H9 (cell line): ENCODE data around the gene AMD1. TPM values are rescaled to one million over a fixed set of nuclear protein-coding genes. Genes with fewer than 3 reads are reported as not detected.

ENCODE experiments used
- DNase-seq: peaks from one replicate; pipeline ENCODE4 v3.0.0-alpha.2; 2017
- H2AFZ ChIP-seq: one replicate; pipeline ENCODE4 v1.6.1; 2013; ENCODE audit warnings: mild to moderate bottlenecking, low read length, control low read depth, moderate library complexity
- H2AK5ac ChIP-seq: 2 replicates; pipeline ENCODE4 v1.6.1; 2013; ENCODE audit warnings: low read length, control low read depth, mixed read lengths; ENCODE audit not compliant: insufficient read length
- H2BK120ac ChIP-seq: one replicate; pipeline ENCODE4 v1.6.1; 2013; ENCODE audit warnings: low read depth, mild to moderate bottlenecking, low read length, control low read depth, inconsistent platforms; ENCODE audit not compliant: poor library complexity, severe bottlenecking
- H2BK12ac ChIP-seq: 2 replicates; pipeline ENCODE4 v1.6.1; 2013; ENCODE audit warnings: low read length, control low read depth, mixed read lengths, low read depth; ENCODE audit not compliant: insufficient read length
- H2BK15ac ChIP-seq: 2 replicates; pipeline ENCODE4 v1.6.1; 2013; ENCODE audit warnings: low read depth, low read length, control low read depth
- H2BK20ac ChIP-seq: one replicate; pipeline ENCODE4 v1.6.1; 2013; ENCODE audit warnings: low read depth, mild to moderate bottlenecking, low read length, control low read depth, inconsistent platforms; ENCODE audit not compliant: poor library complexity, severe bottlenecking
- H2BK5ac ChIP-seq: 2 replicates; pipeline ENCODE4 v1.6.1; 2013; ENCODE audit warnings: low read length, control low read depth, mixed read lengths; ENCODE audit not compliant: insufficient read length
- H3K14ac ChIP-seq: 2 replicates; pipeline ENCODE4 v1.6.1; 2013; ENCODE audit warnings: low read length, control low read depth; ENCODE audit not compliant: insufficient read depth
- H3K18ac ChIP-seq: 2 replicates; pipeline ENCODE4 v1.6.1; 2013; ENCODE audit warnings: low read depth, mild to moderate bottlenecking, mixed read lengths, low read length, control low read depth; ENCODE audit not compliant: insufficient read length
- H3K23ac ChIP-seq: 2 replicates; pipeline ENCODE4 v1.6.1; 2013; ENCODE audit warnings: low read length, control low read depth, mixed read lengths, low read depth; ENCODE audit not compliant: insufficient read length
- H3K23me2 ChIP-seq: 2 replicates; pipeline ENCODE4 v1.6.1; 2013; ENCODE audit warnings: low read depth, mild to moderate bottlenecking, mixed read lengths, low read length, control low read depth; ENCODE audit not compliant: insufficient read length, poor library complexity, severe bottlenecking
- H3K27ac ChIP-seq: 2 replicates; pipeline ENCODE4 v1.5.1; 2013; ENCODE audit warnings: low read length, control low read depth, mixed read lengths, low read depth; ENCODE audit not compliant: insufficient read length
- H3K27me3 ChIP-seq: 2 replicates; pipeline ENCODE4 v1.6.1; 2013; ENCODE audit warnings: low read length, control low read depth, inconsistent platforms; ENCODE audit not compliant: insufficient read depth
- H3K4ac ChIP-seq: 2 replicates; pipeline ENCODE4 v1.6.1; 2013; ENCODE audit warnings: low read depth, mild to moderate bottlenecking, control low read depth, inconsistent platforms, low read length, moderate library complexity
- H3K4me1 ChIP-seq: 2 replicates; pipeline ENCODE4 v1.6.1; 2013; ENCODE audit warnings: low read length, control low read depth, inconsistent platforms; ENCODE audit not compliant: insufficient read depth
- H3K4me2 ChIP-seq: 2 replicates; pipeline ENCODE4 v1.6.1; 2013; ENCODE audit warnings: low read length, control low read depth, mixed read lengths; ENCODE audit not compliant: insufficient read length, insufficient read depth
- H3K56ac ChIP-seq: 2 replicates; pipeline ENCODE4 v1.6.1; 2013; ENCODE audit warnings: low read depth, mild to moderate bottlenecking, mixed read lengths, low read length, control low read depth; ENCODE audit not compliant: insufficient read length
- H3K79me1 ChIP-seq: 2 replicates; pipeline ENCODE4 v1.6.1; 2013; ENCODE audit warnings: low read depth, mild to moderate bottlenecking, moderate library complexity, low read length, control low read depth, inconsistent platforms; ENCODE audit not compliant: insufficient read depth, poor library complexity, severe bottlenecking
- H3K79me2 ChIP-seq: 2 replicates; pipeline ENCODE4 v1.6.1; 2013; ENCODE audit warnings: low read length, control low read depth, inconsistent platforms; ENCODE audit not compliant: insufficient read depth
- H3K9ac ChIP-seq: 2 replicates; pipeline ENCODE4 v1.6.1; 2013; ENCODE audit warnings: low read length, control low read depth, mixed read lengths; ENCODE audit not compliant: insufficient read length; ENCODE audit errors: extremely low read depth
- H3K9me3 ChIP-seq: one replicate; pipeline ENCODE4 v1.6.1; 2013; ENCODE audit warnings: low read depth, low read length, inconsistent platforms; ENCODE audit not compliant: control insufficient read depth
- H3T11ph ChIP-seq: one replicate; pipeline ENCODE4 v1.6.1; 2013; ENCODE audit warnings: mild to moderate bottlenecking, low read length, control low read depth, inconsistent platforms
- H4K20me1 ChIP-seq: one replicate; pipeline ENCODE4 v1.6.1; 2013; ENCODE audit not compliant: control insufficient read depth, insufficient read length, insufficient read depth
- H4K5ac ChIP-seq: 2 replicates; pipeline ENCODE4 v1.6.1; 2013; ENCODE audit warnings: low read depth, mild to moderate bottlenecking, mixed read lengths, low read length, control low read depth; ENCODE audit not compliant: insufficient read length
- H4K8ac ChIP-seq: replicated peaks from 2 replicates; pipeline ENCODE4 v1.6.1; 2013; ENCODE audit warnings: low read length, control low read depth, mixed read lengths, low read depth; ENCODE audit not compliant: insufficient read length
- H4K91ac ChIP-seq: 2 replicates; pipeline ENCODE4 v1.6.1; 2013; ENCODE audit warnings: low read depth, mild to moderate bottlenecking, moderate library complexity, mixed read lengths, low read length, control low read depth; ENCODE audit not compliant: insufficient read length
- H3K27ac Mint-ChIP-seq, 3 experiments: 2 replicates in 2 of 3; 3 replicates in 1 of 3; pipeline ENCODE4 v1.8.0; 2020 to 2021; ENCODE audit warnings: mixed read lengths in 3 of 3, mild to moderate bottlenecking in 1 of 3, moderate library complexity in 1 of 3
- H3K27me3 Mint-ChIP-seq: 2 replicates; pipeline ENCODE4 v1.8.0; 2021; ENCODE audit warnings: low read depth, mild to moderate bottlenecking, moderate library complexity, mixed read lengths
- H3K36me3 Mint-ChIP-seq, 3 experiments: 2 replicates in 2 of 3; 3 replicates in 1 of 3; pipeline ENCODE4 v1.8.0; 2020 to 2021; ENCODE audit warnings: low read depth in 3 of 3, mixed read lengths in 3 of 3; ENCODE audit not compliant: insufficient read depth in 1 of 3
- H3K4me1 Mint-ChIP-seq, 2 experiments: 2 replicates each; pipeline ENCODE4 v1.8.0; 2020; ENCODE audit warnings: mixed read lengths in 2 of 2
- H3K4me3 Mint-ChIP-seq, 2 experiments: 2 replicates in 1 of 2; 3 replicates in 1 of 2; pipeline ENCODE4 v1.8.0; 2020 to 2021; ENCODE audit warnings: mild to moderate bottlenecking in 2 of 2, mixed read lengths in 2 of 2, moderate library complexity in 1 of 2
- H3K9me3 Mint-ChIP-seq, 2 experiments: 2 replicates in 1 of 2; 3 replicates in 1 of 2; pipeline ENCODE4 v1.8.0; 2020; ENCODE audit warnings: mild to moderate bottlenecking in 2 of 2, mixed read lengths in 2 of 2, moderate library complexity in 1 of 2
- CTCF ChIP-seq: fragments of 200-600 bp; sonication (generic); conservative IDR thresholded peaks from 3 replicates; pipeline ENCODE4 v1.8.0; 2021; ENCODE audit warnings: antibody characterized with exemption, mild to moderate bottlenecking
- WGBS: extraction: QIAGEN DNeasy Blood & Tissue Kit; methylation state at CpG from one replicate; pipeline ENCODE4 v1.1.7; 2013; ENCODE audit warnings: missing lambda C conversion rate, low lambda C conversion rate, mixed read lengths; ENCODE audit not compliant: insufficient read length; ENCODE audit errors: extremely low coverage; 5-methylcytosine and 5-hydroxymethylcytosine counted together
- total RNA-seq: library from RNA; stranded (reverse); gene quantifications from 2 replicates; pipeline ENCODE4 v1.2.1, GENCODE V29; 2021

AMD1 gene
- total RNA-seq, 1 experiment from 2014 or later, result 162 TPM

GRCh38 chr6:110864824-110865223 is 9.8 kb upstream of the AMD1 start:
- Histone ChIP-seq H4K5ac (no peak overlapping the region), H3K56ac (no peak overlapping the region), H3K4ac (no peak overlapping the region), H3K18ac (no peak overlapping the region), H3K79me2 (no peaks in the 10 kb centered on the region), H2AFZ (no peak overlapping the region), H4K8ac (no peak overlapping the region), H3K23me2 (no peaks in the 10 kb centered on the region), H3K27me3 (no peaks in the 10 kb centered on the region), H2BK120ac (no peak overlapping the region), H2BK5ac (no peak overlapping the region), H2BK20ac (no peak overlapping the region), H3K23ac (no peak overlapping the region), H3K4me2 (no peak overlapping the region), H3T11ph (no peak overlapping the region), H3K4me1 (no peaks in the 10 kb centered on the region), H3K9me3 (no peaks in the 10 kb centered on the region), H4K20me1 (no peaks in the 10 kb centered on the region), H3K79me1 (no peaks in the 10 kb centered on the region), H3K14ac (no peak overlapping the region), H2BK12ac (no peak overlapping the region), H3K27ac (no peak overlapping the region), H2BK15ac (no peak overlapping the region), H3K9ac (no peak overlapping the region), H2AK5ac (no peak overlapping the region), H4K91ac (no peak overlapping the region)
- H3K27me3 Mint-ChIP-seq, result no peaks in the 10 kb centered on the region
- H3K36me3 Mint-ChIP-seq, result no peaks in the 10 kb centered on the region
- no peak overlapping the region for H3K27ac Mint-ChIP-seq
- no peak for TF ChIP-seq CTCF
- no peaks in the 10 kb centered on the region; a peak in 2 of 5 replicates for H3K9me3 Mint-ChIP-seq
- DNase-seq, result no peak
- no CpG with 5 or more reads among the region's 2 CpGs for WGBS
- H3K4me3 Mint-ChIP-seq, result no peak overlapping the region
- H3K4me1 Mint-ChIP-seq, result peaks cover 11 to 13% of the 10 kb centered on the region in 2 experiments
